Central memory CD4-positive, alpha-beta T cell (primary cell): ENCODE data around the gene DISP3.
"Not testable (repeated sequence)": the region's sequence is repeated elsewhere in the genome, so short reads cannot be mapped to it uniquely, and the experiment has no call there.

Experiments
- DNase-seq: peaks from one replicate; pipeline ENCODE4 v3.0.0; 2022

Gene DISP3

GRCh38 chr1:11580049-11580448 is 101.1 kb downstream of the DISP3 start:
- not testable (repeated sequence) for DNase-seq

GRCh38 chr1:11581445-11581991 is 102.6 kb downstream of the DISP3 start:
- DNase-seq: no peak

GRCh38 chr1:11585389-11585788 is 106.4 kb downstream of the DISP3 start:
- DNase-seq: no peak
